Breast epithelium (tissue), 4 donors: Measurements from ENCODE around the gene MACROH2A1. TPM values are rescaled to one million over a fixed set of nuclear protein-coding genes. Genes with fewer than 3 reads are reported as not detected.

Experiments
- DNase-seq, 2 donors: peaks; one replicate each; pipeline ENCODE4 v3.0.0-alpha.2; 2019; ENCODE audit warnings: low spot score in 2 of 2
- H3K27ac ChIP-seq, 2 donors: fragments of 200-600 bp; sonication (generic) in 1 of 2; one replicate each; pipeline ENCODE4 v1.5.1; 2016 to 2019; ENCODE audit warnings: mild to moderate bottlenecking in 1 of 2
- H3K27me3 ChIP-seq, 2 donors: fragments of 200-600 bp; sonication (generic) in 1 of 2; one replicate each; pipeline versions ENCODE4 v1.5.1 to v1.6.0; 2017 to 2019; ENCODE audit warnings: control low read depth in 1 of 2, mild to moderate bottlenecking in 1 of 2
- H3K36me3 ChIP-seq: fragments of 200-600 bp; one replicate; pipeline ENCODE4 v1.5.1; 2019
- H3K4me1 ChIP-seq, 2 donors: fragments of 200-600 bp; sonication (generic); one replicate each; pipeline ENCODE4 v1.5.1; 2016 to 2019; ENCODE audit warnings: control low read depth in 1 of 2
- H3K4me3 ChIP-seq, 3 donors: fragments of 200-600 bp; sonication (generic); 1 replicate in 2 of 3; 2 replicates in 1 of 3; pipeline ENCODE4 v1.5.1; 2016 to 2019; ENCODE audit warnings: mild to moderate bottlenecking in 3 of 3, moderate library complexity in 2 of 3
- H3K9me3 ChIP-seq, 2 donors: fragments of 200-600 bp; sonication (generic) in 1 of 2; one replicate each; pipeline ENCODE4 v1.5.1; 2016 to 2019; ENCODE audit warnings: control low read depth in 1 of 2
- POLR2A ChIP-seq: fragments of 450-650 bp; IDR thresholded peaks from one replicate; pipeline ENCODE4 v1.6.1; 2016; ENCODE audit warnings: antibody characterized with exemption, mild to moderate bottlenecking, moderate library complexity
- POLR2AphosphoS5 ChIP-seq, 3 donors: sonication (generic); formaldehyde crosslinking; IDR thresholded peaks; one replicate each; pipeline ENCODE4 v1.6.1; 2017; ENCODE audit warnings: antibody characterized with exemption in 3 of 3
- intact Hi-C: fragments of 100-400 bp; cut with DNase I; formaldehyde crosslinking; loops from one replicate; pipeline ENCODE4 v1.15.1; 2023; ENCODE audit warnings: low total_unique reads
- total RNA-seq, 3 donors: library from RNA; depleted of rRNA; stranded (reverse); fragments of >200 nt; gene quantifications; one replicate each; pipeline ENCODE4 v1.1.0, GENCODE V29; 2016
- TF ChIP-seq, protein P1 (sequence below), 3 donors: fragments of 450-650 bp; IDR thresholded peaks; one replicate each; pipeline ENCODE4 v1.5.1; 2016 to 2017; ENCODE audit warnings: antibody characterized with exemption in 3 of 3, mild to moderate bottlenecking in 3 of 3, moderate library complexity in 3 of 3

MACROH2A1 gene
- total RNA-seq, 3 donors from 2014 or later = 255 to 293 (median 272) TPM

DNA sequence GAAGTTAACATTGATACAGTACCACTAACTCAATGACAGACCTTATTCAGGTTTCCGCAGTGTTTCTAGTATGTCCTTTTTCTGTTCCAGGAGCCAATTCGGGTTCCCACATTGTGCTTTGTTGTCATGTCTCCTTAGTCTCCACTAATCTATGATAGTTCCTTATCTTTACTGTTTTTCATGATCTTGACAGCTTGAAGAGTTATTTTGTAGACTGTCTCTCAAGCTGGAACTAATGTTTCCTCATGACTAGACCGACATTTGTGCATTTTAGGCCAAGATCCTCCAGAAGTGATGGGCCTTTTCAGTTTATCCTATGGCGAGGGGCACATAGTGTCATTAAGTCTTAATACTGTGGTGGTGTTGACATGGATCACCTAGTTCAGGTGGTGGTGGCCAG is 104.2 kb downstream of the MACROH2A1 start:
- DNase-seq = no peak
- intact Hi-C loops = no loop called here
- Histone ChIP-seq H3K36me3 (no peaks in the 10 kb centered on the region), H3K27me3 (no peaks in the 10 kb centered on the region), H3K4me3 (no peak overlapping the region), H3K9me3 (no peaks in the 10 kb centered on the region), H3K4me1 (no peaks in the 10 kb centered on the region), H3K27ac (no peak overlapping the region)
- no peak for TF ChIP-seq POLR2AphosphoS5 (IDR thresholded peaks at IDR 0.05)
- TF ChIP-seq, protein P1, sequence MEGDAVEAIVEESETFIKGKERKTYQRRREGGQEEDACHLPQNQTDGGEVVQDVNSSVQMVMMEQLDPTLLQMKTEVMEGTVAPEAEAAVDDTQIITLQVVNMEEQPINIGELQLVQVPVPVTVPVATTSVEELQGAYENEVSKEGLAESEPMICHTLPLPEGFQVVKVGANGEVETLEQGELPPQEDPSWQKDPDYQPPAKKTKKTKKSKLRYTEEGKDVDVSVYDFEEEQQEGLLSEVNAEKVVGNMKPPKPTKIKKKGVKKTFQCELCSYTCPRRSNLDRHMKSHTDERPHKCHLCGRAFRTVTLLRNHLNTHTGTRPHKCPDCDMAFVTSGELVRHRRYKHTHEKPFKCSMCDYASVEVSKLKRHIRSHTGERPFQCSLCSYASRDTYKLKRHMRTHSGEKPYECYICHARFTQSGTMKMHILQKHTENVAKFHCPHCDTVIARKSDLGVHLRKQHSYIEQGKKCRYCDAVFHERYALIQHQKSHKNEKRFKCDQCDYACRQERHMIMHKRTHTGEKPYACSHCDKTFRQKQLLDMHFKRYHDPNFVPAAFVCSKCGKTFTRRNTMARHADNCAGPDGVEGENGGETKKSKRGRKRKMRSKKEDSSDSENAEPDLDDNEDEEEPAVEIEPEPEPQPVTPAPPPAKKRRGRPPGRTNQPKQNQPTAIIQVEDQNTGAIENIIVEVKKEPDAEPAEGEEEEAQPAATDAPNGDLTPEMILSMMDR (IDR thresholded peaks at IDR 0.05) = no peak
- TF ChIP-seq POLR2A = no peak

DNA sequence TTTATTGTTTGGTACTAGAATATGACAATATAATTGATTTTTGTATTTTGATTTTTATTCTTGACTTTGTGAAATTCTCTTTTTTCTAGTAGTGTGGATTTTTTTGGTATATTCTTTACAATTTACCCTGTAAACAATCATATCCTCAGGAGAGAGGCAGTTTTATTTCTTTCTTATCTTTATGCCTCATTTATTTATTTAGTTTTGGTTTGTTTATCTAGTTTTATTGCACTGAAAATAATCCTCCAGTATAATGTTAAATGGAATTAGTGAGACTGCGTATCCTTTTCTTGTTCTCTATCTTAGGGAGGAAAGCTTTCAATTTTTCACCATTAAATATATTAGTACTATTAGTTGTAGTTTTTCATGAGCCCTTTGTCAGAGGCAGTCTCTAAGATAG is 109.4 kb downstream of the MACROH2A1 start:
- H3K27ac ChIP-seq = no peak overlapping the region
- no peaks in the 10 kb centered on the region for H3K36me3 ChIP-seq
- no peak overlapping the region for H3K4me3 ChIP-seq
- TF ChIP-seq, protein P1 (IDR thresholded peaks at IDR 0.05) = no peak
- TF ChIP-seq POLR2A (no peak), POLR2AphosphoS5 (IDR thresholded peaks at IDR 0.05) (no peak)
- intact Hi-C loops = no loop called here
- no peaks in the 10 kb centered on the region for H3K4me1 ChIP-seq
- H3K27me3 ChIP-seq = no peaks in the 10 kb centered on the region
- no peak for DNase-seq
- no peaks in the 10 kb centered on the region for H3K9me3 ChIP-seq

DNA sequence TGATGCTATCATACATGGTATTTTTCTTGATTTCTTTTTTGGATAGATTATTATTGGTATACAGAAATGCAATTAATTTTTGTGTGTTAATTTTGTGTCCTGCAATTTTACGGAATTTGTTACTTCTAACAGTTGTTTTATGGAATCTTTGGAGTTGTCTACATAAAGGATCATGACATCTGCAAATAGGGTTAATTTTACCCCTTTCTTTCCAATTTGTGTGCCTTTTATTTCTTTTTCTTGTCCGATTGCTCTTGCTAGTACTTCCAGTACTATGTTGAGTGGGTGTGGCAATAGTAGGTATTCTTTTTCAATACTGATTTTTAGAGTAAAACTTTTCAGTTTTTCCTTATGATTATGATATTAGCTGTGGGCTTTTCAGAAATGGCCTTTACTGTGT is 111.5 kb downstream of the MACROH2A1 start:
- no peak overlapping the region for H3K4me3 ChIP-seq
- no peak for DNase-seq
- intact Hi-C loops = no loop called here

More for the DNA sequence above, 111.5 kb downstream of the MACROH2A1 start:
- Histone ChIP-seq H3K27me3 (no peaks in the 10 kb centered on the region), H3K9me3 (no peaks in the 10 kb centered on the region), H3K4me1 (no peaks in the 10 kb centered on the region), H3K27ac (no peak overlapping the region), H3K36me3 (no peaks in the 10 kb centered on the region)
- TF ChIP-seq POLR2AphosphoS5 (IDR thresholded peaks at IDR 0.05) = no peak
- TF ChIP-seq POLR2A = no peak
- TF ChIP-seq, protein P1 (IDR thresholded peaks at IDR 0.05) = no peak

Other genes with a start within 250 kb of the MACROH2A1 start
- gene DCANP1, start 48.1 kb upstream of the MACROH2A1 start, total RNA-seq = not detected
- not detected for gene TIFAB, start 53.1 kb upstream of the MACROH2A1 start, total RNA-seq
- not detected for gene NEUROG1, start 136.7 kb upstream of the MACROH2A1 start, total RNA-seq
- 1,000 to 10,000 TPM in 1 of 3 donors, 10 to 100 TPM in 2; 45.5 to 1,054 (median 46.9) TPM for gene CXCL14, start 179.8 kb upstream of the MACROH2A1 start, total RNA-seq